ENCODE measurements around the gene KCNMB4.
"Not testable (repeated sequence)": the region's sequence is repeated elsewhere in the genome, so short reads cannot be mapped to it uniquely, and the experiment has no call there.

The KCNMB4 gene

GRCh38 chr12:70379846-70380245 lies 13.8 kb downstream of the KCNMB4 start:
- no peak for DNase-seq

DNA sequence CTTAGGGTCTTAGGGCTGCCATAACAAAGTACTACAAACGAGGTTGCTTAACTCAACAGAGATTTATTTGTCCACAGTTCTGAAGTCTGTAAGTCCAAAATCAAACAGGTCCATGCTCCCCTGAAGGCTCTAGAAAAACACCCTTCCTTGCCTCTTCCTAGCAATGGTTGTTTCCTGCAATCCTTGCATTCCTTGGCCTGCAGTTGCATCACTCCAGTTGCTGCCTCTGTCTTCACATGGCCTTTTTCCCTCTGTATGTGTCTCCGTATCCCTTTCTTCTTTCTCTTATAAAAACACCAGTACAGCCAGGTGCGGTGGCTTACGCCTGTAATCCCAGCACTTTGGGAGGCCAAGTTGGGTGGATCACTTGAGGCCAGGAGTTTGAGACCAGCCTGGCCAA lies 17.4 kb downstream of the KCNMB4 start:
- DNase-seq: no peak

GRCh38 chr12:70383886-70384285 lies 17.8 kb downstream of the KCNMB4 start:
- no peak for DNase-seq

DNA sequence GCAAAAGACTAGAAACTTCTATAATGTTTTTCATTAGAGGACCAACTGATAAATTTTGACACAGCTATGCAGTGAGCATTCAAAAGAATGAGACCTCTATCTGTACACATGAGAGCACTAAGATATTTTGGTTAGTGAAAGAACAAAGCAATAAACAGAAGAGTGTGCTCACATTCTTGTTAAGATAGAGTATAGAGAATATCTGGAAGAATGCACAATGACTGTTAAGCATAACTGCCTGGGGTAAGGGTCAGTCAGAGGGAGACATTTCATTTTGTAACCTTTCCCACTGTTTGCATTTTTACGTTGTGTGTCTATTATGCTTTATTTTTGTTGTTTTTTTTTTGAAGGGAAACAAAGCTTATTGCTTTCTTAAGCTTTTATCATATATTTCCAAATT lies 20.7 kb downstream of the KCNMB4 start:
- DNase-seq: no peak

- DNase-seq: no peak
Measured at GRCh38 chr12:70389678-70390077, 23.6 kb downstream of the KCNMB4 start.

- not testable (repeated sequence) for DNase-seq
Measured at GRCh38 chr12:70392631-70393030, 26.5 kb downstream of the KCNMB4 start.

GRCh38 chr12:70393787-70394499 lies 27.9 kb downstream of the KCNMB4 start:
- no peak for DNase-seq

- no peak for DNase-seq
Measured at GRCh38 chr12:70398002-70398401, 31.9 kb downstream of the KCNMB4 start.

DNA sequence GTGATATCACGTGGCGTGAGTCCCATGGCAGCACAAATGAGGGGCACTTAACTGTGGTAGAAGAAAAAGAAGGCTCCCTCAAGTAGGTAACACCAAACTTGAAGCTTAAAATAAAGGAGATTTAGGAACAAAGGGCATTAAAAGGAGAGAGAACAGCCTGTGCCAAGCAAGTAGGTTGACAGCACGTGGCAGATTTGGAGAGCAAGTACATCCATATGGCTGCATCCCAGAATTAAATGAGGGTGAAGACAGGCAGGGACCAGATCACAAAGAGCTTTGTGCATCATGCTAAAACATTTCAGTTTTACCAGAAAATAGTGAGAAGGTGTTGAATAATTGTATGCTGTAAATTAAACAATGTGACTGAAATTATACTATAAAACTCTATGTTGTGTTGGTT lies 32.8 kb downstream of the KCNMB4 start:
- no peak for DNase-seq

GRCh38 chr12:70399311-70399710 lies 33.2 kb downstream of the KCNMB4 start:
- no peak for DNase-seq

DNA sequence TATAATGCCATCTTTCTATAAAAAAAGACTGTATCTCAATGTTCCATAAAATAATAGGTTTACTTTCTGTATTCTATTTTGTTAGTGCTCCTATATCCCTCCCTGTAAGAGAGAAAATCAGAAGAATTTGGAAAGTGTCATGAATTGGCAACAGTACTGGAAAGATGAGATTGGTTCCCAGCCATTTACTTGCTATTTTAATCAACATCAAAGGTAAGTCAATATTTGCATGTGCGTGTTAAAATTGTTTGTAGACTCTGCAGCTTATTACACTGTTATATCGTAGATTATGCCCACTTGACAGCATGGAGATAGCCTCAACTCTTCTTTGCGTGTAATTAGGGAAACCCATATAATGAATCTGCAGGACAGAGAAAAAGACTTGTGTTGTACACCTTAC lies 34.0 kb downstream of the KCNMB4 start:
- no peak for DNase-seq

- DNase-seq: no peak
Measured at GRCh38 chr12:70402597-70402996, 36.5 kb downstream of the KCNMB4 start.

- no peak for DNase-seq
Measured at GRCh38 chr12:70403826-70404225, 37.7 kb downstream of the KCNMB4 start.

DNA sequence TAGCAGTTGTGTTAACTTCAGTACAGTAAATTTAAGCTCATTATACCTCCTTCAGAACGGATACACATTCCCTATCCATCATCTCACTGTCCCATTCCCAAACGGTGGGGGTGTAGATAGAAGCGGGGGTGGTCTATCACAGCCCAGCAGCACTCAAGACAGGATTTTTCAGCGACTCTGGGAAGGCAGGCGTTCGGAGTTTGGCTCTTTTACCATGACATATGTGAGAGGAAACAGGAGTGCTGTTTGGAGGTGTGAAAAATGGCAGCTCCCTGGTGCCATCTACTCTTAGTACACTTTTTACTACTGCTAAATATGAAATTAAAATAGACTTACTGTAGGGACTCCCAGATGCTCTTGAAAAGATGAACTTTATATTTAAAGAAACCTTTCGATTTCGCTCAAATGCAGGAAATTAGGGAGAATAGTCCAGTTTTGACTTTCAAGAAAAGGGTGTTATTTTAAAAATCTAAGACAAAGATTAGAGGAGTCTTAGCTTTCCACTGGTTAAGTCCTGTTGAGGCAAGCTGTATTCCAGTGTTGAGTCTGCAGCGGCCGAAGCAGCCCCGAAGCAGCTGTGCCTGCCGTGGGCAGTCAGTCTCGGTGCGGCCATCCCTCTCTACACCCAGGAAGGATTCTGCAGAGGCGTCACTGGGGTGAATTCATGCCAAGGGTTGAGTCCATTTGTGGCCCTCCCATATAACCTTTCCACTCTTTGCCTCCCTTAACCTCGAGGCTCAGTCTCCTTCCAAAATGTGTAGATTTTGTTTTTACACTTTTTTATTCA lies 42.1 kb downstream of the KCNMB4 start:
- no peak for DNase-seq

DNA sequence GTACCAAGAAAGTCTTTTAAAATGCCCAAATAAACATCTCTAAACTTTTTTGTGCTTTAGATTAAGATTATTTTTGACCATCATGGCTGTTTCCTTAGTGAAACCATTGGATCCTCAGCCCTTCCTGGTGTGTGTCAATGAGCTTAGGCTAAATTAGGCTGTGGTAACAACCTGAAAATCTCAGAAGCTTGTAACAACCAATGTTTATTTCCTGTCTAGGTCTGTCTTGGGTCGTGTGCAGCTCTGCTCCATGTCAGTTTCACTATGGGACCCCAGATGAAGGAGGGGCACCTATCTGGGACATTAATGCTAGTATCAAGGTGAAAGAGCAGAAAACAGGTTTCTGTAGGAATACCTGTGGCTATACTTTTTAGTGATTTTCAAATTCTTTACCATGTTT lies 49.9 kb downstream of the KCNMB4 start:
- no peak for DNase-seq

GRCh38 chr12:70417121-70417520 lies 51.0 kb downstream of the KCNMB4 start:
- DNase-seq: no peak

- no peak for DNase-seq
Measured at GRCh38 chr12:70418101-70418500, 52.0 kb downstream of the KCNMB4 start.

DNA sequence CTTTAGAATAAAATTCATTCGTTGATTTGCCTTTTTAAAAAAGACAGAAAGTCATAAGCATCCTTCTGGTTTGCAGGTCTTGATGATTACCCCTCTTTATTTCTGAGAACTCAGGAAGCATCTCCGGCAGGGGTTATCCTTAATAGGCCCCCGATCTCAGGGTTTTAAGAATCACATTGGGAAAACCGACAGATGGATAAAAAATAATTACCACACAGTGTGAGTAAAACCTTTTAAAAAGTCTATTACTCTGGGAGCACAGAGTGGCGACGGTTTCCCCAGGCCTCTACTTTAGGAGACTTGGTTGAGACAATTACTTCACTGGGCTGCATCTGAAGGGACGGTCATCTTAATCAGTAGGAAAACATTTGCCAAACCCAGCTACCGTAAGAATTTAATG lies 56.5 kb downstream of the KCNMB4 start:
- no peak for DNase-seq

GRCh38 chr12:70426620-70427019 lies 60.5 kb downstream of the KCNMB4 start:
- no peak for DNase-seq

DNA sequence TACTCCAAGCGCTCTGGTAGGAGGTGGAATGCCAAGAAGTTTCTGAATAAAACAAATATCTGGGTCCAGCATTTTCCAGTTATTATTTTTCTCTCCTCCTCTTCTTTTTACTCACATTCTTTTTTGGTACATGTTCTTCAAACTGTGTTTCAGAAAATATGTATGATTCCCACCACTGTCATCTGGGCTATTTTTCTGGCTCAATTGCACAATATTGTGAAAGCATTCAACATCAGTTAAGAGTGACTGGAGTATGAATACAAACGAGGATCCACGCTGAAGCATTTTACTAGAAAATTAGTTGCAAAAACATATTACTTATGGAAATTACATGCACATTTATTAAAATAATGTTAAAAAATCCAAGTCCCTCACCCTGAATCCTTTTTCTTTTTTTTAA lies 61.5 kb downstream of the KCNMB4 start:
- no peak for DNase-seq

DNA sequence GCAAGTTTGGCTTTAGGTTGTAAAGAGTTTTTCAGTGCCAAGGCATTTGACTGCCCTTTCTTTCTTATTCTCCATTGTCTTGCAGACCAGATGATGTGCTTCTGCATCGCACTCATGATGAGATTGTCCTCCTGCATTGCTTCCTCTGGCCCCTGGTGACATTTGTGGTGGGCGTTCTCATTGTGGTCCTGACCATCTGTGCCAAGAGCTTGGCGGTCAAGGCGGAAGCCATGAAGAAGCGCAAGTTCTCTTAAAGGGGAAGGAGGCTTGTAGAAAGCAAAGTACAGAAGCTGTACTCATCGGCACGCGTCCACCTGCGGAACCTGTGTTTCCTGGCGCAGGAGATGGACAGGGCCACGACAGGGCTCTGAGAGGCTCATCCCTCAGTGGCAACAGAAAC lies 64.3 kb downstream of the KCNMB4 start:
- DNase-seq: no peak

DNA sequence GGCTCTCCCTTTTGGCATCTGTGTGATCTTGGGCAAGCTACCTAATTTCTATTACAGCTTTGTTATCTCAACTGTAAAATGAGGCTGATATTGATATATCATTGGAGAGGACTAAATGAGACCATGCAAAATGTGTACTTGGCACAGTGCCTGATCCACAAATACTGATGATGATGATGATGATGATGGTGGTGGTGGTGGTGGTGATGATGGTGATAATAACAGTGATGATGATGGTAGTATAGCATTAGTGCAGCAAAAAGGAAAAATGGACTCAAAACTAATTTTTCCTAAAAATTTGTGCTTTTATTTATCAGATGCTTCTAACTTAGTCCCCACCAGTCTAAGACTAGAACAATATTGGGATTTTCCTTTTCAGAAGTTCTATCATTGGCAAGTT lies 70.7 kb downstream of the KCNMB4 start:
- no peak for DNase-seq

DNA sequence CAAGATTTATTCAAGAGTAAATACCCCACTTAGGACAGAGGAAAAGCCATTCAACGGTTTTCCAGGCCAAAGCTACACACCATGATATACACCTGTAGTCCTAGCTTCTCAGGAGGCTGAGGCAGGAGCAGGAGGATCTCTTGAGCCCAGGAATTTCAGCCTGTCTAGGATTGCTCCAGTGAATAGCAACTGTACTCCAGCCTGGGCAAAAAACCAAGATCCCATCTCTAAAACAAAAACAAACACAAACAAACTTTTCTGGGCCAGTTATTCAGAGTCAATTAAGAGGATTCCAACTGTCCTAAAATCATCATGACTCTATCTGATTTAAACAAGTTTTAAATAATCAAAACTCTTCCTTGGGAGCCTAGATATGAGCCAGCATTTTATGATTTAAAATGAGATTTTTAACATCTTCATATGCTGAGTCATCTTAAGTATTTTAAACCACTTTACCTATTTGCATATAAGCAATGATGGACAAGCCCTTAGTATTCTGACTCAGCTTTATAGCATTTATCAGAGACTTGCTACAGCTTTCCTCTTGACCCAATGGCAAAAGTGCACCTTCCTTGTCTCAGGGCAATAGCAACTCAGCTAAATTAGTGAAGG lies 77.1 kb downstream of the KCNMB4 start:
- no peak for DNase-seq

GRCh38 chr12:70444903-70445302 lies 78.8 kb downstream of the KCNMB4 start:
- DNase-seq: no peak

Measured in eye (tissue), 1 donor.